Stimulated activated CD4-positive, alpha-beta T cell treated with anti-CD3 and anti-CD28 coated beads, Interleukin-1b, Interleukin-23, amount 100 ng/mL, for 24 hours (primary cell): ENCODE measurements around the gene ZNF487.
"Not testable (repeated sequence)": the region's sequence is repeated elsewhere in the genome, so short reads cannot be mapped to it uniquely, and the experiment has no call there.

ENCODE experiments used
- DNase-seq, 4 experiments: peaks; one replicate each; pipeline ENCODE4 v3.0.0-alpha.2; 2020; ENCODE audit warnings: low read depth in 4 of 4, low spot score in 1 of 4

The ZNF487 gene

GRCh38 chr10:43430926-43431663 lies 5.8 kb upstream of the ZNF487 start:
- DNase-seq: no peak

- no peak for DNase-seq
Measured at GRCh38 chr10:43437141-43437870, 395 bp downstream of the ZNF487 start.

- DNase-seq: no peak
Measured at GRCh38 chr10:43440463-43441134, 3.7 kb downstream of the ZNF487 start.

GRCh38 chr10:43444323-43444722 lies 7.4 kb downstream of the ZNF487 start:
- DNase-seq: no peak

- no peak for DNase-seq
Measured at GRCh38 chr10:43444897-43445466, 8.1 kb downstream of the ZNF487 start.

- not testable (repeated sequence) for DNase-seq
Measured at GRCh38 chr10:43446219-43447017, 9.5 kb downstream of the ZNF487 start.

- DNase-seq: no peak
Measured at GRCh38 chr10:43448742-43449141, 11.8 kb downstream of the ZNF487 start.

GRCh38 chr10:43452356-43452914 lies 15.5 kb downstream of the ZNF487 start:
- no peak for DNase-seq

- no peak for DNase-seq
Measured at GRCh38 chr10:43453266-43453831, 16.4 kb downstream of the ZNF487 start.

GRCh38 chr10:43454025-43454424 lies 17.1 kb downstream of the ZNF487 start:
- not testable (repeated sequence) for DNase-seq

GRCh38 chr10:43456561-43456960 lies 19.6 kb downstream of the ZNF487 start:
- not testable (repeated sequence) for DNase-seq

GRCh38 chr10:43458227-43458626 lies 21.3 kb downstream of the ZNF487 start:
- DNase-seq: no peak

GRCh38 chr10:43461950-43462349 lies 25.0 kb downstream of the ZNF487 start:
- no peak for DNase-seq

GRCh38 chr10:43465086-43465735 lies 28.3 kb downstream of the ZNF487 start:
- not testable (repeated sequence) for DNase-seq

- DNase-seq: not testable (repeated sequence)
Measured at GRCh38 chr10:43465736-43466120, 28.8 kb downstream of the ZNF487 start.

- no peak for DNase-seq
Measured at GRCh38 chr10:43471146-43471545, 34.2 kb downstream of the ZNF487 start.

- DNase-seq: no peak
Measured at GRCh38 chr10:43471935-43472720, 35.2 kb downstream of the ZNF487 start.

GRCh38 chr10:43479275-43479674 lies 42.4 kb downstream of the ZNF487 start:
- no peak for DNase-seq
